Stimulated activated CD4-positive, alpha-beta T cell treated with anti-CD3 and anti-CD28 coated beads, Interleukin-2, amount 100 ng/mL, for 48 hours (primary cell): ENCODE data around the gene XAGE1B.
"Not testable (repeated sequence)": the region's sequence is repeated elsewhere in the genome, so short reads cannot be mapped to it uniquely, and the experiment has no call there.

Experiments used
- DNase-seq, 2 donors: peaks; one replicate each; pipeline ENCODE4 v3.0.0-alpha.2; 2020

XAGE1B gene, protein sequence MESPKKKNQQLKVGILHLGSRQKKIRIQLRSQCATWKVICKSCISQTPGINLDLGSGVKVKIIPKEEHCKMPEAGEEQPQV

DNA sequence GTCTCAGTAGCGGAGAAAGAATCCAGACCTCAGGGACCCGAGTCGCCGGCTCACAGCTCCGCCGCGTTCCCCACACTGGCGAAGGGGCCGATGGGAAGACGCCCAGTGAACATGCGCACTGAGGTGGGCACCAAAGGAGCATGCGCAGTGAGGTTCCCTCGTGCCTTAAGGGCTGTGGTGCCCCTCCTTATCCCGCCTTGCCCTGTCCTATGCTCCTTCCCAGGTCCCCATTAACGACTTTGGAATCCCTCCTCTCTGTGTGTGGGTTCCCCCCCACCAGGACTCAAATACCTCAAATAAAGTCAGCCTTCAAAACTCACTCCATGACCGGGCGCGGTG is at the start of gene XAGE1B:
TSS of gene XAGE1B (minus strand) at position 77 of the 339 bp plus-strand sequence. CDS start 1,536 bp downstream, outside the sequence.
- not testable (repeated sequence) for DNase-seq

DNA sequence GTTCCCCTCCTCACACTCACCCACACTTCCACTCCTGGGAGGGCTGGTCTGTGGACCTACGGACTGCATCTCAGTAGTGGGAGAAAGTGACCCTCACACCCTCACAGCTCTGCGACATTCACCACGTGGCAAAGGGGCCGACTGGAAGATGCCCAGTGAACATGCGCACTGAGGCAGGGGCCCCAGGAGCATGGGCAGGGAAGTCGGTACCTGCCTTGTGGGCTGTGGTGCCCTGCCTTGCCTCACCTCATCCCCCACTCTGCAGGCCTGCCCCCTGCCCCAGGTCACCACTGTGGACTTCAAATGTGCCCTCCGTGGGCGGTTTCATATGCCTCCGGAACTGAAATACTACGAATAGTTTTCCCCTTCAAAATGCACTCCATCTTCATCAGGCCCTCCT is 46.2 kb upstream of the XAGE1B start:
- no peak for DNase-seq

DNA sequence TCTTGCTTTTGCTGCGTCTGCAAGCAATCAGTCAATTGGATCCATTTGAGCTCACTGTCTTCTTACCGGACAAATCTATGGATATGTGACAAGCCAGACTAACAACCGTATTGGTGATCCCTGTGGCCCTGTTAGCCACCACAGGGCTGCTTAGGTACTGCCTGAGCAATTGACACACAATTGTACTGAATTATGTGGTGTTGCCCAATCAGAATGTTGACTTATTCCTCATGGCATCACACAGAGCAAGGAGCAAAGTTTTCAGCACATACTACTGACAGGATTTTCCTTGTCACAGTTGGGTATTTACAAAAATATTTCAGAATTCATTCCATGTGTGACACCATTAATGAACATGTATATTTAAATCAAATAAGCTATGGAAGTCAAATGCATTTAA is 41.3 kb upstream of the XAGE1B start:
- no peak for DNase-seq

DNA sequence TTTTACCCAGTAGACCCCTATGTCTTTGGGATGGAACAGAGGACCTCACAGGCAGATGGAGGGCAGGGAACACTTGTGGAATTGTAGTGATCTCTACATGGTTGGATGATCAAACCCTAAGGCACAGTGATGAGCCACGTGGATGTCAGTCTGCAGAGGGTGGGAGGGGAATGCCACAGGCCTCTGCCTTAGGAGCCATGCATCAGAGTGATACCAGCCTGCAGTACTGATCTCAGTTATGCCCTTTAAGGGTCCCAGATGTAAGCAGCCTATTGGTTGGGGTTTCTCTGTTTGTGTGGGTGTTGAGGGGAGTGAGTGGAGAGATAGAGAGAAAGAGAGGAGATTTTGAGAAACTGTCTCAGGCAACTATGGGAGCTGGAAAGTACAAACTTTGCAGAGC is 39.9 kb upstream of the XAGE1B start:
- DNase-seq, result no peak

DNA sequence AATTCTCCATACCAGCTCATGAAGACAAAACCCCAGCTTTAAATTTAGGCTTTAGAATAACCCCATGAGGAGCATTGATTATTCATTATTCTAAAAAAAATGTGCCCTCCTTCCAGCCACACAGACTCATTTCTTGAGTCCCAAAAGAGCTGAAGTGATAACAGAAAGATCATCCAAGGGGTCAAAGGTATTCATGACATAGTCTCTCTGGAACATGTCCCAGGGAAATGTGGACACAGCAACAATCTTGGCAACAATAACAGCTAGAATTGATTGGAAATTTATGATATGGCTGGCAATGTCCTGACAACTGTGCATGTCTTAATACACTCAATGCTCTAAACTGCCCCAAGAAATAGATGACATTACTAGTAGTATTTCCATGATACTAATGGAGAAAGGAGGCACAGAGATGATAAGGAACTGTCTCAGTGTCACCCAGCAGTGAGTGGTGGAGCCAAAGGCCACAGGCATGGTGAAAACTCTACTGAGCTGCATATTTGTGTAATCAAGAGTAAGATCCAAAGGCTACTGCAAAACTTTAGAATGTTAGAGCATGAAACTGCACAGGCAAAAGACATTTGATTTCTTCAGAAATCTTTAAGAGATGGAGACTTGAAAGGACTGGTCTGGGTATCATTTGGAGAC is 37.3 kb upstream of the XAGE1B start:
- no peak for DNase-seq

DNA sequence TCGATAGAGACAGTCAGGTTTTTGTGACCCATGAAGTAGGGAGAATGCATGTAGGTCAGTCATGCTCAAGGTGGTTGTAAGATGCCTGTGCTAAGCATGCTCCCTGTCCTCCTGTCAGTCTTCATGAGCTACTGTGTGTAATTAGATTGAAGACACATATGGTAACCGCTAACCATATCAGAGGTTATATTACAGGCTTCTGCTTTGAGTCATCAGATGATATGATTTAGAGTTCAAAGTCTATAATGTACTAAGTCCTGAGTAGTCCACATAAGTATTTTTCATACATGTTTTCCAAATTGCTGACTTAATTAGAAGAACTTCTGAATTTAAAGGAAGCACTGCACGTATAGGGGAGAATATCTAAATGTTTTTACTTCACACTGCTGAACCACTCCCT is 31.9 kb upstream of the XAGE1B start:
- DNase-seq, result not testable (repeated sequence)

DNA sequence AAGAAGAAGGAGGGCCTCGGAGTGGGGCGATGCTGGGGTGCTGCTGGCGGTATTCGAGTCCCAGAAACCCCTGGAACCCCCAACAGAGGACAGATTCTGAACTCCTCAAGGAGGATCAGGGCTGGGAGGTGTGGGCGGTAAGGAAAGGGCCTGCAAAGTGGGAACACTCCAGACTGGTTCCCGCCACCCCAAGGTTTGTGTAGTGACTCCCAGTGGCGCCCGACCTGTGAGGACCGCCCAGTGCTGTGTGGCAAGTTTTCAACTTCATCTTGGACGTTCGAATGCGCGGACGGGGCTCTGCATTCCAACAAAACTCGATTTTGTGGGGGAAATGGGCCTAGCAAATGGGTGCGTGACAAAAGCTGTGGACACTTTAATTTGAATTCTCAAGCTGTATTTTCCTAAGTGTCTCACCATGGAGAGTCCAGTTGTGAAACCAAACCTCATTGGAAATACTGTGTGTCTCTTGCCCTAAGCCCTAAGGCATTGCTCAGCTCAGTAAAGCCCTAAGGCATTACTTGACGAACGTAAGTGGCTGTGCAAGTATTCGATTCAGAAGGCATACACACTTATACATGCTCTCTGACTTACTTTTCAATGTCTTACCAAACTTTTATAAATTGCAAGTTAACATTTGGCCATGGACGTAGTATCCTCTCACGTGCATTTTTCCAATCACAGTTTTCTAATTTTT is 27.4 kb upstream of the XAGE1B start:
- no peak for DNase-seq

DNA sequence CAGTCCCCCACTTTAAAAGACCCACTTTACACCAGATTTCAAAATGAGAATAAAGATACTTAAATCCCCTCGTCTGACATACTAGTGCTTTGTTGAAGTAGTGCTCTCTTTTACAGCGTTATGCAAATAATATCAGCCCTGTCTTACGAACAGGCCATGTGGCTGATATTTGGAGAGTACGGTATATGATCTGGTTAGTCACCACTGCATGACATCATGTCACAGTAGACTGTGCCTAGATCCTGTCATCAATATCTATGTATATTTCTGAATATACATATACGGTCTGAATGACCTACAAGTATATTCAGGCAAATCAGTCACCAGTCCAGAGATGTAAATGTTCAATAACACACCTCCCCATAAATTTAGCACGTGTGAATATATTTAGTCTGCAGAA is 25.4 kb upstream of the XAGE1B start:
- DNase-seq, result no peak

DNA sequence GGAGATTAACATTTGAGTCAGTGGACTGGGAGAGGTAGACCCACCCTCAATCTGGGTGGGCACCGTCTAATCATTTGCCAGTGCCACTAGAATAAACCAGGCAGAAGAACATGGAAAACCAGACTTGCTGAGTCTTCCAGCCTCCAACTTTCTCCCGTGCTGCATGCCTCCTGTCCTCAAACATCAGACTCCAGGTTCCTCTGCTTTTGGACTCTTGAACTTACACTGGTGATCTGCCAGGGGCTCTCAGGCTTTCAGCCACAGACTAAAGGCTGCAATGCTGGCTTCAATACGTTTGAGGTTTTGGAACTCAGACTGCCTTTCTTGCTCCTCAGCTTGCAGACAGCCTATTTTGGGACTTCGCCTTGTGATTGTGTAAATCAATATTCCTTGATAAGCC is 24.2 kb upstream of the XAGE1B start:
- not testable (repeated sequence) for DNase-seq

DNA sequence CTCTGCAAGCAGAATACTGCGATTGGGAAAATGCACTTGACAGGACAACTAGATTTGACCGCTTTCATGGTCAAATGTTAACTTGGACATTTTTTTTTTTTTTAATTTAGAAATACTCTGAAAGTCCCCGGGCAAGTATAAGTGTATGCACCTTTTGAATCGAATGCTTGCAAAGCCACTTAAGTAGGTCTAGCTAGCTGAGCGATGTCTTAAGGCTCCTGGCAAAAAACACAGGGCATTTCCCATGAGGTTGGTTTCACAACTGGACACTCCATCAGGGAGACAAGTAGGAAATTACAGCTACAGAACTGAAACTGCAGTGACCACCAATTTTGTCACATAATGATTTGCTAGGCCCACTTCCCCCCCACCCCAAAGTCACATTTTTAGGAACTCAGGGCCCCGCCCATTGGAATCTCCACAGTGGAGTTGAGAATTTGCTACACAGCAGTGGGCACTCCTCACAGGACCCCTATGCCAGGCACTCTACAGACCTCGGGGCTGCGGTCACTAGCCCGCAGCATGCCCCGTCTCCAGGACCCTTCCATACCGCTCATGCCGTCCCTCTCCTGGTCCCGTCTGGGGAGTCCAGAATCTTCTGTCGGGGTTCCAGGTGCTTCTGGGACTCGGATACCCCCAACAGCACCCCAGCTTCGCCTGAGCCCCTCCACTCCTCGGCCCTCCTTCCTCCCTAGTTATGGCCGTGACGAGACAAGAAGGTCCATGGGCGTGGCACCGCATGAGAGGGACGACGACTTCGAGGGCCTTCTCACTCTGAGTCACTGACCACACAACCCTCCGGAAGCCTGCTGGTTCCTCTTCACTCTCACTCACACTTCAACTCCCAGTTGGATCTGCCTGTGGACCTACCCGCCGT is 515 bp downstream of the XAGE1B start:
- not testable (repeated sequence) for DNase-seq

DNA sequence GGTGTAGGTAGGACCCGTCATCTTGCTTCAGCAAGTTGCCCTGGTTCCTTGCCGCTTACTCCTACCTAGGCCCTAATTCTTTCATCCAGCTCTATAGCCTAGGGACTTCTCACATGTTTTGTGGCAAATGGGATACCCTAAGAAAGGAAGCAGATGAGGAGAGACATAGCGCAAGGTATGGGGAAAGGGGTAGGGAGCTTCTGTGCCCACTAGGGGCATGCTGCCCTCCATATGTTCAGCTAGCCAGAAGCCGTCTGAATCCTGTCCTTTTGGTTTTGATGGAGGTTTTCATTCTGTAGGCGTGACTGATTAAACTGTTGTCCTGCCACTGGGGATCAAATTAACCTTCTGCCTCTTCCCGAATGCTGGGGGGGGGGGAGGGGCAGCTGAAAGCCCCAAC is 5.7 kb downstream of the XAGE1B start:
- not testable (repeated sequence) for DNase-seq

DNA sequence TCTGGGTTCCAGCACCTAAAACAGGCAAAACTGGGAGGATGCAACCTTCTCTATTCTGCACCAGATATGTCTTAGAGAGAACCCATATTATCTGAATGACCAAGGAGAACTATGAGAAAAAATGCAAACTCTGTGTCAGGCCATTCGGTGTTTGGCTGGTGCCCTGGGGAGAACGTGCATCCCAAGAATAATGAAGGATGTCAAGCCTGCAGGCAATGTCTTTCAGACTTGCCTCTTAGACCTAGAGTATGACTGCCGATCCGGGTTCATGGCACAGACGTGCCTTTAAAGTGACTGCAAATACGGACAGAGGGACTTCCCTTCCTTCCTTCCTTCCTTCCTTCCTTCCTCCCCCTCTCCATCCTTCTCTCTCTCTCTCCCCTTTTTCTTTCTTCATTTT is 6.9 kb downstream of the XAGE1B start:
- no peak for DNase-seq

DNA sequence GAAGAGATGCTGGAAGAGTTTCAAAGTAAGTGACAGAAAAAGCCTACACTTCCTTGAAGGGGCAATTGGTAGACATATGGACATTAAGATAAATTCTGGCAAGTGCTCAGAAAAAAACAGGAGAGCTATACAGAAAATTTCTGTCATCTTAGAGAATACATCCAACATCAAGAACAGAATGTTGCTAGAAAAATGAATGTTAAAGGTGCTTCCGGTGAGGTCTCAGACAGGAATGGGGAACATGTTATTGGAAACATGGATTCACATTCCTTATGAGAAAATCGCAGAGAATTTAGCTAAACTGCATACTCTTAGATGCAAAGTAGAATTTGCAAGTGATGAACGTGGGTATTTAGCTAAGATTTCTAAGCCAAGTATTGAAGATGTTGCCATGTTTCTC is 9.5 kb downstream of the XAGE1B start:
- DNase-seq, result no peak

DNA sequence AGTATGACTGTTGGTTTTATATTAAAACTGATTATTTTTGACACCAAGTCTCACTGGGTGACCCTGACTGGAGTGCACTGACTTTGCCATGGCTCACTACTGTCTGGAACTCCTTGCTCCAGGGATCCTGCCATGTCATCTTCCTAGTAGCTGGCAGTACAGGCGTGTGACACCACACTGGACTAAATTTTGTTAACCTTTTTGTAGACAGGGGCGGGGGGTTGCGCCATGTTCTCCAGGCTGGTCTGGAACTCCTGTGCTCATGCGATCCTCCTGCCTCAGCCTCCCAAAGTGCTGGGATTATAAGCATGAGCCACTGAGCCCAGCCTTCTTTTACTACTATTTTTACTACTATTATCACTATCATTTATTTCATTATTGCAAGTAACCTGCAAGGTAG is 12.3 kb downstream of the XAGE1B start:
- no peak for DNase-seq

DNA sequence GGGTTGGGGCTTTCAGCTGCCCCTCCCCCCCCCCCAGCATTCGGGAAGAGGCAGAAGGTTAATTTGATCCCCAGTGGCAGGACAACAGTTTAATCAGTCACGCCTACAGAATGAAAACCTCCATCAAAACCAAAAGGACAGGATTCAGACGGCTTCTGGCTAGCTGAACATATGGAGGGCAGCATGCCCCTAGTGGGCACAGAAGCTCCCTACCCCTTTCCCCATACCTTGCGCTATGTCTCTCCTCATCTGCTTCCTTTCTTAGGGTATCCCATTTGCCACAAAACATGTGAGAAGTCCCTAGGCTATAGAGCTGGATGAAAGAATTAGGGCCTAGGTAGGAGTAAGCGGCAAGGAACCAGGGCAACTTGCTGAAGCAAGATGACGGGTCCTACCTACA is 15.5 kb downstream of the XAGE1B start:
- not testable (repeated sequence) for DNase-seq

DNA sequence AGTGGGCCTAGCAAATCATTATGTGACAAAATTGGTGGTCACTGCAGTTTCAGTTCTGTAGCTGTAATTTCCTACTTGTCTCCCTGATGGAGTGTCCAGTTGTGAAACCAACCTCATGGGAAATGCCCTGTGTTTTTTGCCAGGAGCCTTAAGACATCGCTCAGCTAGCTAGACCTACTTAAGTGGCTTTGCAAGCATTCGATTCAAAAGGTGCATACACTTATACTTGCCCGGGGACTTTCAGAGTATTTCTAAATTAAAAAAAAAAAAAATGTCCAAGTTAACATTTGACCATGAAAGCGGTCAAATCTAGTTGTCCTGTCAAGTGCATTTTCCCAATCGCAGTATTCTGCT is 20.5 kb downstream of the XAGE1B start:
- DNase-seq, result not testable (repeated sequence)

DNA sequence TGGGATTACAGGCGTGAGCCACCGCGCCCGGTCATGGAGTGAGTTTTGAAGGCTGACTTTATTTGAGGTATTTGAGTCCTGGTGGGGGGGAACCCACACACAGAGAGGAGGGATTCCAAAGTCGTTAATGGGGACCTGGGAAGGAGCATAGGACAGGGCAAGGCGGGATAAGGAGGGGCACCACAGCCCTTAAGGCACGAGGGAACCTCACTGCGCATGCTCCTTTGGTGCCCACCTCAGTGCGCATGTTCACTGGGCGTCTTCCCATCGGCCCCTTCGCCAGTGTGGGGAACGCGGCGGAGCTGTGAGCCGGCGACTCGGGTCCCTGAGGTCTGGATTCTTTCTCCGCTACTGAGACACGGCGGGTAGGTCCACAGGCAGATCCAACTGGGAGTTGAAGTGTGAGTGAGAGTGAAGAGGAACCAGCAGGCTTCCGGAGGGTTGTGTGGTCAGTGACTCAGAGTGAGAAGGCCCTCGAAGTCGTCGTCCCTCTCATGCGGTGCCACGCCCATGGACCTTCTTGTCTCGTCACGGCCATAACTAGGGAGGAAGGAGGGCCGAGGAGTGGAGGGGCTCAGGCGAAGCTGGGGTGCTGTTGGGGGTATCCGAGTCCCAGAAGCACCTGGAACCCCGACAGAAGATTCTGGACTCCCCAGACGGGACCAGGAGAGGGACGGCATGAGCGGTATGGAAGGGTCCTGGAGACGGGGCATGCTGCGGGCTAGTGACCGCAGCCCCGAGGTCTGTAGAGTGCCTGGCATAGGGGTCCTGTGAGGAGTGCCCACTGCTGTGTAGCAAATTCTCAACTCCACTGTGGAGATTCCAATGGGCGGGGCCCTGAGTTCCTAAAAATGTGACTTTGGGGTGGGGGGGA is 21.1 kb downstream of the XAGE1B start, which contains the start of gene XAGE1A:
TSS of gene XAGE1A (plus strand) at position 264 of the 874 bp plus-strand sequence. CDS start 1,554 bp downstream, outside the sequence.
- DNase-seq, result not testable (repeated sequence)

DNA sequence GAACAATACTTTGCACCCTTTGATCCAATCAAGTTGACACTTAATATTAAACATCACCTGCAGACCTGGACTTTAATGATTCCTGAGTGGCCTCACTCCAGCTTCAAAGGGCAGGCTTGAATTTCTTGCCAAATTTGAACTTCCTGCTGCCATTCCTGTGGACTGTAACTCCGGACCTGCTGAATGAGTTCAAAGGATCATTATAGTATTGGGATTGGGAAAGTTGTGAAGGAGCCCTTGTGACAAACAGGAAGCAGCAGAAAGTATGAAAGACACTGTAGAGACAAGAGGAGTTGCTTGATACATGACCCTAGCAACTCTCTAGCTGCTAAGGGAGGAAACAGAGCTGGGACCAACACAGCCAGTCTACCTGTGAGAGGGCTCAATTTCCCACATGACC is 45.6 kb downstream of the XAGE1B start:
- DNase-seq, result not testable (repeated sequence)
